ENCODE data around the gene JPH4. TPM values are rescaled to one million over a fixed set of nuclear protein-coding genes. Genes with fewer than 3 reads are reported as not detected.

Gene JPH4
- polyA plus RNA-seq, 1 of the 3 experiments (the other 2 are of a cell fraction) = 8.7 TPM

DNA sequence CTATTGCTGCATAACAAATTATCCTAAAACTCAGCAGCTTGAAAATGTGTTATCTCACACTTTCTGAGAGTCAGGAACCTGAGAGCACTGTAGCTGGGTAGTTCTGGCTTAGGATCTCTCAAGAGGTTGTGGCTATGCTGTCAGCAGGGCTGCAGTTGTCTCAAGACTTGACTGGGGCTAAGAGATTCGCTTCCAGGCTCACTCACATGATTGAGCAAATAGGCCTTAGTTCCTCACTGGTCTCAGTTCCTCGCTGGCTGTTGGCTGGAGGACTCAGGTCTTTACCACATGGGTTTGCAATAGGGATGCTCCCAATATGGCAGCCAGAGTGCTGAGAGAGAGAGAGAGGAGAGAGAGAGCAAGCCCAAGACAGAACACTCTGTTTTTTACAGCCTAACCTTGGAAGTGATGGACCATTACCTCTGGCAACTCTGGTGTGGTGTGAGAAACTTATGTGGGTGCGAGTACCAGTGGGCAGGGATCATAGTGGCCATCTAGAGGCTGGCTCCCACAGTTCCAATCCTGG is 41.6 kb upstream of the JPH4 start:
- no peak for TF ChIP-seq EP300 (IDR thresholded peaks at IDR 0.05; ENCODE audit: borderline replicate concordance in 1 of 2, low read depth in 1 of 2, low read length in 1 of 2)
- TF ChIP-seq RAD21 (IDR thresholded peaks at IDR 0.05; ENCODE audit: low read length) = no peak
- no peak for TF ChIP-seq GABPA (IDR thresholded peaks at IDR 0.05; ENCODE audit: low read depth)
- no peak for TF ChIP-seq FOXM1 (IDR thresholded peaks at IDR 0.05; ENCODE audit: low read depth)
- TF ChIP-seq, protein P1, sequence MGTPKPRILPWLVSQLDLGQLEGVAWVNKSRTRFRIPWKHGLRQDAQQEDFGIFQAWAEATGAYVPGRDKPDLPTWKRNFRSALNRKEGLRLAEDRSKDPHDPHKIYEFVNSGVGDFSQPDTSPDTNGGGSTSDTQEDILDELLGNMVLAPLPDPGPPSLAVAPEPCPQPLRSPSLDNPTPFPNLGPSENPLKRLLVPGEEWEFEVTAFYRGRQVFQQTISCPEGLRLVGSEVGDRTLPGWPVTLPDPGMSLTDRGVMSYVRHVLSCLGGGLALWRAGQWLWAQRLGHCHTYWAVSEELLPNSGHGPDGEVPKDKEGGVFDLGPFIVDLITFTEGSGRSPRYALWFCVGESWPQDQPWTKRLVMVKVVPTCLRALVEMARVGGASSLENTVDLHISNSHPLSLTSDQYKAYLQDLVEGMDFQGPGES (IDR thresholded peaks at IDR 0.05; ENCODE audit: low read depth, low read length) = no peak
- TF ChIP-seq EZH2phosphoT487 (IDR thresholded peaks at IDR 0.05; ENCODE audit: borderline replicate concordance, low read depth) = no peak
- no peak overlapping the region for H2AFZ ChIP-seq (ENCODE audit: low read depth)
- H3K27me3 ChIP-seq (ENCODE audit: insufficient read depth) = no peaks in the 10 kb centered on the region
- no peaks in the 10 kb centered on the region for H3K9me2 ChIP-seq
- CTCF ChIA-PET = interaction anchor here (1.5 to 2.0 kb wide), 2 partner anchors 12 to 31 kb away, joined by 3 to 9 read pairs; no protein-coding TSS in a partner anchor
- H3K9ac ChIP-seq = no peak overlapping the region
- 11% methylated on average over 3 of the region's 3 CpGs for WGBS (ENCODE audit: low lambda C conversion rate)
- POLR2A ChIA-PET = no interaction called here
- no peaks in the 10 kb centered on the region for H3F3A ChIP-seq (replicated peaks; ENCODE audit: insufficient read depth)
- DNase-seq = no peak
- no peak overlapping the region for H3K4me3 ChIP-seq (ENCODE audit: low read depth in 2 of 2, low read length in 1 of 2)
- H3K79me2 ChIP-seq (ENCODE audit: insufficient read depth) = no peaks in the 10 kb centered on the region
- H3K4me1 ChIP-seq (ENCODE audit: control insufficient read depth in 1 of 2, insufficient read depth in 2 of 2, low read depth in 1 of 2, low read length in 1 of 2) = no peaks in the 10 kb centered on the region
- H4K20me1 ChIP-seq (ENCODE audit: insufficient read depth) = no peaks in the 10 kb centered on the region
- H3K9me3 ChIP-seq = peaks cover 5% of the 10 kb centered on the region; the same call in 1 of the 2 replicates
- no peak overlapping the region for H3K27ac ChIP-seq (ENCODE audit: low read depth in 2 of 2, low read length in 1 of 2)
- H3K36me3 ChIP-seq (replicated peaks in 1 of 2; ENCODE audit: control insufficient read depth in 1 of 2, insufficient read depth in 2 of 2, low read length in 1 of 2) = no peaks in the 10 kb centered on the region
- H3K4me2 ChIP-seq = no peak overlapping the region

DNA sequence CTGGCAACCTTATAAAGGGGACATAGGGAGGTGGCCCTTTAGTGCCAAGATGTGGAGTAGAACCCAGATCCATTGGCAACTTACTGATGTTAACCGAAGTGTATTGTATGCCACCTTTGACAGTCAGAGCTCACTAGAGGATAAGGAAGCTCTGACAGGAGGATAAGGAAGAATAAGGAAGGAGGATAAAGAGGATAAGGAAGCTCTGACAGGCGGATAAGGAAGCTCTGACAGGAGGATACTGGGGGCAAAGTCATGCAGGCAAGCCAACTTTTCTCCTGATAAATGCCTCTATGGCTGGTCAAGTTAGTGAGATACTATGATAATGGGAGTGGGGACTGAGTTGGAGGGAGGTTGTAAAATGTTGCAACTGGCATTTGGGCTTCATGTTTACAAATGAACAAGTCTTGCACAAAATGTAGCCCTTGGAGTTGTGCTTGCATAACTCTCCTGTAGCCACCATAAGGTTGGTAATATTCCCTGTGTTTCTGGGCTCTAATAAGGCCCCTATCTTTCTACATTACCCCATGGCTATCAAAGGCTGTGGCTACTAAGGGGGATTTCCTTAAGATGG is 39.9 kb upstream of the JPH4 start:
- Histone ChIP-seq H3K27ac (ENCODE audit: low read depth in 2 of 2, low read length in 1 of 2) (no peak overlapping the region), H3K79me2 (ENCODE audit: insufficient read depth) (no peaks in the 10 kb centered on the region), H4K20me1 (ENCODE audit: insufficient read depth) (no peaks in the 10 kb centered on the region), H3F3A (replicated peaks; ENCODE audit: insufficient read depth) (no peaks in the 10 kb centered on the region), H3K4me2 (no peak overlapping the region), H3K9me2 (no peaks in the 10 kb centered on the region), H3K4me1 (ENCODE audit: control insufficient read depth in 1 of 2, insufficient read depth in 2 of 2, low read depth in 1 of 2, low read length in 1 of 2) (no peaks in the 10 kb centered on the region), H3K9ac (no peak overlapping the region), H3K9me3 (no peaks in the 10 kb centered on the region), H3K27me3 (ENCODE audit: insufficient read depth) (no peaks in the 10 kb centered on the region), H2AFZ (ENCODE audit: low read depth) (no peak overlapping the region), H3K36me3 (replicated peaks in 1 of 2; ENCODE audit: control insufficient read depth in 1 of 2, insufficient read depth in 2 of 2, low read length in 1 of 2) (no peaks in the 10 kb centered on the region), H3K4me3 (ENCODE audit: low read depth in 2 of 2, low read length in 1 of 2) (no peak overlapping the region)
- TF ChIP-seq ELF1 (IDR thresholded peaks at IDR 0.05) (no peak), CHD2 (IDR thresholded peaks at IDR 0.05; ENCODE audit: low read length, partially characterized antibody) (no peak), MEF2A (IDR thresholded peaks at IDR 0.05; ENCODE audit: borderline replicate concordance, low read depth) (no peak), FOXJ3 (CRISPR knock-in tag; IDR thresholded peaks at IDR 0.05) (no peak), NRF1 (IDR thresholded peaks at IDR 0.05; ENCODE audit: low read depth, low read length) (no peak), GATA2 (CRISPR knock-in tag; IDR thresholded peaks at IDR 0.05) (no peak), POLR2AphosphoS5 (IDR thresholded peaks at IDR 0.05; ENCODE audit: low read depth, low read length) (no peak), YY1 (IDR thresholded peaks at IDR 0.05; ENCODE audit: low read depth) (no peak)
- TF ChIP-seq, protein P2, sequence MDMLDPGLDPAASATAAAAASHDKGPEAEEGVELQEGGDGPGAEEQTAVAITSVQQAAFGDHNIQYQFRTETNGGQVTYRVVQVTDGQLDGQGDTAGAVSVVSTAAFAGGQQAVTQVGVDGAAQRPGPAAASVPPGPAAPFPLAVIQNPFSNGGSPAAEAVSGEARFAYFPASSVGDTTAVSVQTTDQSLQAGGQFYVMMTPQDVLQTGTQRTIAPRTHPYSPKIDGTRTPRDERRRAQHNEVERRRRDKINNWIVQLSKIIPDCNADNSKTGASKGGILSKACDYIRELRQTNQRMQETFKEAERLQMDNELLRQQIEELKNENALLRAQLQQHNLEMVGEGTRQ (IDR thresholded peaks at IDR 0.05; ENCODE audit: borderline replicate concordance, low read depth, low read length) = no peak
- TF ChIP-seq, protein P1 (IDR thresholded peaks at IDR 0.05; ENCODE audit: low read depth, low read length) = no peak
- TF ChIP-seq, protein P3, sequence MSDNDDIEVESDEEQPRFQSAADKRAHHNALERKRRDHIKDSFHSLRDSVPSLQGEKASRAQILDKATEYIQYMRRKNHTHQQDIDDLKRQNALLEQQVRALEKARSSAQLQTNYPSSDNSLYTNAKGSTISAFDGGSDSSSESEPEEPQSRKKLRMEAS (IDR thresholded peaks at IDR 0.05; ENCODE audit: low read depth) = no peak
- ChIA-PET POLR2A (no interaction called here), CTCF (interaction anchor here (3.4 kb wide), 1 partner anchor 13 kb away, joined by 17 read pairs; no protein-coding TSS in a partner anchor)
- 17% methylated on average over 2 of the region's 2 CpGs for WGBS (ENCODE audit: low lambda C conversion rate)
- no peak for DNase-seq
